Mesenchymal stem cell (in vitro differentiated cells and primary cell): ENCODE measurements around the gene PHETA2. TPM values are rescaled to one million over a fixed set of nuclear protein-coding genes. Genes with fewer than 3 reads are reported as not detected.
A peak's percentile ranks its signal among the peaks of the same experiment; 100 is the strongest.

Source experiments
- DNase-seq: peaks from one replicate; pipeline ENCODE4 v3.0.0-alpha.2; 2013
- H2AFZ ChIP-seq: one replicate; pipeline ENCODE4 v1.6.1; 2013; ENCODE audit warnings: low read depth, mild to moderate bottlenecking, control low read depth, inconsistent platforms, low read length, moderate library complexity
- H2AK5ac ChIP-seq: 2 replicates; pipeline ENCODE4 v1.6.1; 2013; ENCODE audit warnings: low read length, moderate library complexity, mild to moderate bottlenecking, inconsistent platforms; ENCODE audit not compliant: severe bottlenecking
- H2BK120ac ChIP-seq: one replicate; pipeline ENCODE4 v1.6.1; 2013; ENCODE audit warnings: low read depth, mild to moderate bottlenecking, inconsistent platforms, low read length, moderate library complexity
- H2BK12ac ChIP-seq, 2 experiments: one replicate each; pipeline ENCODE4 v1.6.1; 2013; ENCODE audit warnings: inconsistent platforms in 2 of 2, low read length in 2 of 2, mild to moderate bottlenecking in 2 of 2, moderate library complexity in 2 of 2, control low read depth in 1 of 2
- H2BK15ac ChIP-seq: one replicate; pipeline ENCODE4 v1.6.1; 2013; ENCODE audit warnings: mild to moderate bottlenecking, low read depth, inconsistent platforms; ENCODE audit not compliant: poor library complexity, severe bottlenecking
- H2BK5ac ChIP-seq: 2 replicates; pipeline ENCODE4 v1.6.1; 2013; ENCODE audit warnings: low read depth, mild to moderate bottlenecking, low read length, control low read depth, inconsistent platforms; ENCODE audit not compliant: poor library complexity, severe bottlenecking
- H3K14ac ChIP-seq, 2 experiments: one replicate each; pipeline ENCODE4 v1.6.1; 2013; ENCODE audit warnings: inconsistent platforms in 2 of 2, low read length in 2 of 2, control low read depth in 1 of 2, mild to moderate bottlenecking in 1 of 2, moderate library complexity in 1 of 2
- H3K18ac ChIP-seq, 2 experiments: one replicate each; pipeline ENCODE4 v1.6.1; 2013; ENCODE audit warnings: inconsistent platforms in 2 of 2, low read length in 2 of 2, control low read depth in 1 of 2, low read depth in 1 of 2, mild to moderate bottlenecking in 1 of 2
- H3K23ac ChIP-seq, 2 experiments: one replicate each; pipeline ENCODE4 v1.6.1; 2013; ENCODE audit warnings: inconsistent platforms in 2 of 2, low read length in 2 of 2, mild to moderate bottlenecking in 2 of 2, moderate library complexity in 2 of 2, control low read depth in 1 of 2
- H3K27ac ChIP-seq: 2 replicates; pipeline ENCODE4 v1.5.1; 2013; ENCODE audit warnings: mild to moderate bottlenecking, moderate library complexity, low read length, control low read depth, inconsistent platforms; ENCODE audit not compliant: poor library complexity, severe bottlenecking
- H3K27me3 ChIP-seq, 2 experiments: 2 replicates each; pipeline versions ENCODE4 v1.6.1 to v1.7.0; 2013; ENCODE audit warnings: low read length in 2 of 2, mild to moderate bottlenecking in 2 of 2, moderate library complexity in 2 of 2, control low read depth in 1 of 2, inconsistent platforms in 1 of 2; ENCODE audit not compliant: control insufficient read depth in 1 of 2, insufficient read depth in 1 of 2
- H3K36me3 ChIP-seq, 2 experiments: 2 replicates each; pipeline versions ENCODE4 v1.6.1 to v1.7.0; 2013; ENCODE audit warnings: low read length in 2 of 2, control low read depth in 1 of 2, inconsistent platforms in 1 of 2, low read depth in 1 of 2, mild to moderate bottlenecking in 1 of 2; ENCODE audit not compliant: insufficient read depth in 2 of 2, control insufficient read depth in 1 of 2
- H3K4ac ChIP-seq, 2 experiments: one replicate each; pipeline ENCODE4 v1.6.1; 2013; ENCODE audit warnings: inconsistent platforms in 2 of 2, low read length in 2 of 2, mild to moderate bottlenecking in 2 of 2, moderate library complexity in 2 of 2, control low read depth in 1 of 2, low read depth in 1 of 2
- H3K4me1 ChIP-seq: 2 replicates; pipeline ENCODE4 v1.6.1; 2013; ENCODE audit warnings: low read depth, low read length, control low read depth; ENCODE audit not compliant: control insufficient read depth, insufficient read depth
- H3K4me2 ChIP-seq: 2 replicates; pipeline ENCODE4 v1.6.1; 2013; ENCODE audit warnings: low read length, mild to moderate bottlenecking, inconsistent platforms; ENCODE audit not compliant: poor library complexity, severe bottlenecking
- H3K4me3 ChIP-seq, 2 experiments: 2 replicates each; pipeline versions ENCODE4 v1.5.1 to v1.7.0; 2013; ENCODE audit warnings: low read length in 2 of 2, mild to moderate bottlenecking in 2 of 2, control low read depth in 1 of 2, low read depth in 1 of 2; ENCODE audit not compliant: insufficient read depth in 1 of 2
- H3K79me1 ChIP-seq: replicated peaks from 2 replicates; pipeline ENCODE4 v1.6.1; 2013; ENCODE audit warnings: mild to moderate bottlenecking, control low read depth, low read length, inconsistent platforms; ENCODE audit not compliant: poor library complexity, severe bottlenecking
- H3K9ac ChIP-seq: 2 replicates; pipeline ENCODE4 v1.7.0; 2013; ENCODE audit warnings: mild to moderate bottlenecking, low read length, moderate library complexity
- H3K9me3 ChIP-seq: 2 replicates; pipeline ENCODE4 v1.7.0; 2013; ENCODE audit warnings: mild to moderate bottlenecking, low read length; ENCODE audit not compliant: control insufficient read depth
- H4K8ac ChIP-seq: one replicate; pipeline ENCODE4 v1.6.1; 2013; ENCODE audit warnings: inconsistent platforms, mild to moderate bottlenecking, low read length, moderate library complexity
- H4K91ac ChIP-seq: one replicate; pipeline ENCODE4 v1.6.1; 2013; ENCODE audit warnings: mild to moderate bottlenecking, low read length, inconsistent platforms
- WGBS: methylation state at CpG from one replicate; pipeline ENCODE4 v1.1.7; 2013; ENCODE audit warnings: mixed read lengths; 5-methylcytosine and 5-hydroxymethylcytosine counted together
- polyA plus RNA-seq, 2 experiments: library from polyadenylated mRNA; stranded (reverse); fragments of 200-250 nt; gene quantifications; one replicate each; pipeline ENCODE4 v1.2.3, GENCODE V29; 2013

Gene PHETA2
- polyA plus RNA-seq (2013, experiment 1 of 2) = 0.72 TPM
- polyA plus RNA-seq (2013, experiment 2 of 2) = 0.73 TPM

GRCh38 chr22:42074132-42074811 is at the start of gene PHETA2:
Gene PHETA2 (plus strand): TSS chr22:42074248. CDS start chr22:42077294, 3,046 bp downstream.
- peaks cover 0 to 28% of the 10 kb centered on the region in 2 experiments for H3K36me3 ChIP-seq
- no peak within 1 kb of the TSS for H2BK5ac ChIP-seq
- H3K27ac ChIP-seq = no peak within 1 kb of the TSS
- H4K91ac ChIP-seq = peak within 1 kb of the TSS; percentile 20
- H2BK120ac ChIP-seq = no peak within 1 kb of the TSS
- H3K4me2 ChIP-seq = no peak within 1 kb of the TSS
- no peak within 1 kb of the TSS for H2AFZ ChIP-seq
- H3K9me3 ChIP-seq = no peaks in the 10 kb centered on the region
- H3K79me1 ChIP-seq = peaks cover 3% of the 10 kb centered on the region
- no peak within 1 kb of the TSS for H3K23ac ChIP-seq
- peak within 1 kb of the TSS in 1 of 2 experiments; percentile 10 for H2BK12ac ChIP-seq
- H3K27me3 ChIP-seq = no peaks in the 10 kb centered on the region
- peak within 1 kb of the TSS; percentile 56 for H4K8ac ChIP-seq
- no peak for DNase-seq
- no peak within 1 kb of the TSS for H3K14ac ChIP-seq
- H3K4me1 ChIP-seq = peaks cover 18% of the 10 kb centered on the region
- no peak within 1 kb of the TSS for H3K18ac ChIP-seq
- 28% methylated on average over 25 of the region's 55 CpGs for WGBS
- no peak within 1 kb of the TSS for H2AK5ac ChIP-seq
- peak within 1 kb of the TSS; percentile 31 for H2BK15ac ChIP-seq
- peak within 1 kb of the TSS in 1 of 2 experiments; percentile 82 for H3K4me3 ChIP-seq
- peak within 1 kb of the TSS; percentile 94 for H3K9ac ChIP-seq
- no peak within 1 kb of the TSS for H3K4ac ChIP-seq

GRCh38 chr22:42025421-42025820 is 48.6 kb upstream of the PHETA2 start:
- Histone ChIP-seq H3K18ac (no peak overlapping the region), H3K79me1 (no peaks in the 10 kb centered on the region), H2AFZ (no peak overlapping the region), H4K8ac (no peak overlapping the region), H2BK5ac (no peak overlapping the region), H3K27ac (no peak overlapping the region), H2AK5ac (no peak overlapping the region), H3K4me2 (no peak overlapping the region), H3K27me3 (peaks cover 0 to 3% of the 10 kb centered on the region in 2 experiments), H3K4ac (no peak overlapping the region), H3K4me1 (no peaks in the 10 kb centered on the region), H4K91ac (no peak overlapping the region), H3K23ac (no peak overlapping the region), H3K9ac (no peak overlapping the region), H2BK120ac (no peak overlapping the region), H3K36me3 (no peaks in the 10 kb centered on the region), H3K4me3 (no peak overlapping the region), H2BK12ac (no peak overlapping the region), H3K9me3 (no peaks in the 10 kb centered on the region), H3K14ac (no peak overlapping the region), H2BK15ac (no peak overlapping the region)
- DNase-seq = no peak
- WGBS = 100% methylated on average over 1 of the region's 1 CpG

DNA sequence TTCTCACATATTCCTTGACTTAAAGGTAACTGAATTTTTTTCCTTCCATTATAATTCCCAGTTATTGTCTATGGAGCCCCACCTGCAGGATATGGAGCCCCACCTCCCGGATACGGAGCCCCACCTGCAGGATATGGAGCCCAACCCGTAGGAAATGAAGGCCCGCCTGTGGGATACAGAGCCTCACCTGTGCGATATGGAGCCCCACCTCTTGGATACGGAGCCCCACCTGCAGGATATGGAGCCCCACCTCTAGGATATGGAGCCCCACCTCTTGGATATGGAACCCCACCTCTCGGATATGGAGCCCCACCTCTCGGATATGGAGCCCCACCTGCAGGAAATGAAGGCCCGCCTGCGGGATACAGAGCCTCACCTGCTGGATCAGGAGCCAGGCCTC is 47.3 kb upstream of the PHETA2 start:
- no peak overlapping the region for H3K9ac ChIP-seq
- H2BK12ac ChIP-seq = no peak overlapping the region
- H2BK15ac ChIP-seq = no peak overlapping the region
- no peak overlapping the region for H2AK5ac ChIP-seq
- H4K8ac ChIP-seq = no peak overlapping the region
- no peaks in the 10 kb centered on the region for H3K9me3 ChIP-seq
- no peak overlapping the region for H3K4ac ChIP-seq
- no peak overlapping the region for H3K4me2 ChIP-seq
- no peak overlapping the region for H2BK120ac ChIP-seq
- no peaks in the 10 kb centered on the region for H3K79me1 ChIP-seq
- H3K4me3 ChIP-seq = no peak overlapping the region
- peaks cover 0 to 3% of the 10 kb centered on the region in 2 experiments for H3K27me3 ChIP-seq
- peaks cover 4% of the 10 kb centered on the region for H3K4me1 ChIP-seq
- no peak for DNase-seq
- no peak overlapping the region for H2AFZ ChIP-seq
- no peak overlapping the region for H3K14ac ChIP-seq
- WGBS = 89% methylated on average over 10 of the region's 10 CpGs
- no peak overlapping the region for H2BK5ac ChIP-seq
- H3K18ac ChIP-seq = no peak overlapping the region
- H3K36me3 ChIP-seq = no peaks in the 10 kb centered on the region
- no peak overlapping the region for H3K23ac ChIP-seq
- no peak overlapping the region for H4K91ac ChIP-seq
- no peak overlapping the region for H3K27ac ChIP-seq

- Histone ChIP-seq H3K18ac (no peak overlapping the region), H3K27ac (no peak overlapping the region), H3K4me1 (peaks cover 5% of the 10 kb centered on the region), H3K4ac (no peak overlapping the region), H3K14ac (no peak overlapping the region), H3K79me1 (no peaks in the 10 kb centered on the region), H4K8ac (no peak overlapping the region), H2BK15ac (no peak overlapping the region), H2AK5ac (no peak overlapping the region), H2AFZ (no peak overlapping the region), H3K9ac (no peak overlapping the region), H3K36me3 (no peaks in the 10 kb centered on the region), H2BK120ac (no peak overlapping the region), H3K9me3 (peaks cover 7% of the 10 kb centered on the region), H3K4me3 (no peak overlapping the region), H3K23ac (no peak overlapping the region), H2BK5ac (no peak overlapping the region), H2BK12ac (no peak overlapping the region), H3K4me2 (no peak overlapping the region), H4K91ac (no peak overlapping the region), H3K27me3 (no peaks in the 10 kb centered on the region)
- WGBS = 77% methylated on average over 5 of the region's 5 CpGs
- no peak for DNase-seq
Observed at GRCh38 chr22:42033263-42034181, 40.5 kb upstream of the PHETA2 start.
